IPS-NIHi7 (cell line): ENCODE results near the gene MYO19.
A peak's percentile ranks its signal among the peaks of the same experiment; 100 is the strongest.
"Not testable (repeated sequence)": the region's sequence is repeated elsewhere in the genome, so short reads cannot be mapped to it uniquely, and the experiment has no call there.

ENCODE experiments used
- DNase-seq: peaks from one replicate; pipeline ENCODE4 v3.0.0; 2012; ENCODE audit warnings: mixed read lengths; ENCODE audit errors: extremely low spot score

MYO19 gene

GRCh38 chr17:36529121-36529520 is 5.5 kb downstream of the MYO19 start:
- DNase-seq = no peak

GRCh38 chr17:36527621-36528250 is 6.9 kb downstream of the MYO19 start:
- DNase-seq = peak; percentile 6

- DNase-seq = no peak
These were observed 8.8 kb downstream of the MYO19 start for GRCh38 chr17:36525888-36526287.

GRCh38 chr17:36525113-36525512 is 9.6 kb downstream of the MYO19 start:
- DNase-seq = no peak

GRCh38 chr17:36524428-36524876 is 10.2 kb downstream of the MYO19 start:
- DNase-seq = no peak

GRCh38 chr17:36523113-36523512 is 11.6 kb downstream of the MYO19 start:
- DNase-seq = no peak

GRCh38 chr17:36515837-36516236 is 18.8 kb downstream of the MYO19 start:
- DNase-seq = no peak

GRCh38 chr17:36514856-36515255 is 19.8 kb downstream of the MYO19 start:
- DNase-seq = no peak

- DNase-seq = no peak
These were observed 22.0 kb downstream of the MYO19 start for GRCh38 chr17:36512641-36513040.

GRCh38 chr17:36511216-36511615 is 23.5 kb downstream of the MYO19 start:
- no peak for DNase-seq

- DNase-seq = no peak
These were observed 24.0 kb downstream of the MYO19 start for GRCh38 chr17:36510636-36511035.

- DNase-seq = no peak
These were observed 25.2 kb downstream of the MYO19 start for GRCh38 chr17:36509272-36509985.

GRCh38 chr17:36508439-36508838 is 26.2 kb downstream of the MYO19 start:
- DNase-seq = not testable (repeated sequence)

GRCh38 chr17:36507266-36507665 is 27.4 kb downstream of the MYO19 start:
- no peak for DNase-seq

- DNase-seq = no peak
These were observed 27.8 kb downstream of the MYO19 start for GRCh38 chr17:36506831-36507230.

- no peak for DNase-seq
These were observed 28.3 kb downstream of the MYO19 start for GRCh38 chr17:36506249-36506826.

- no peak for DNase-seq
These were observed 29.5 kb downstream of the MYO19 start for GRCh38 chr17:36505171-36505570.

- no peak for DNase-seq
These were observed 30.5 kb downstream of the MYO19 start for GRCh38 chr17:36504156-36504545.

GRCh38 chr17:36503456-36504155 is 31.1 kb downstream of the MYO19 start:
- no peak for DNase-seq

- peak; percentile 8 for DNase-seq
These were observed 32.7 kb downstream of the MYO19 start for GRCh38 chr17:36501963-36502362.

- peak; percentile 4 for DNase-seq
These were observed 33.3 kb downstream of the MYO19 start for GRCh38 chr17:36501351-36501750.

- DNase-seq = peak; percentile 6
These were observed 33.9 kb downstream of the MYO19 start for GRCh38 chr17:36500745-36501225.
